Measurements from ENCODE around the gene FBLN1. TPM values are rescaled to one million over a fixed set of nuclear protein-coding genes. Genes with fewer than 3 reads are reported as not detected.
A peak's percentile ranks its signal among the peaks of the same experiment; 100 is the strongest.
"Not testable (repeated sequence)": the region's sequence is repeated elsewhere in the genome, so short reads cannot be mapped to it uniquely, and the experiment has no call there.

Gene FBLN1
- total RNA-seq, 1 donor from 2014 or later, result 238 TPM

DNA sequence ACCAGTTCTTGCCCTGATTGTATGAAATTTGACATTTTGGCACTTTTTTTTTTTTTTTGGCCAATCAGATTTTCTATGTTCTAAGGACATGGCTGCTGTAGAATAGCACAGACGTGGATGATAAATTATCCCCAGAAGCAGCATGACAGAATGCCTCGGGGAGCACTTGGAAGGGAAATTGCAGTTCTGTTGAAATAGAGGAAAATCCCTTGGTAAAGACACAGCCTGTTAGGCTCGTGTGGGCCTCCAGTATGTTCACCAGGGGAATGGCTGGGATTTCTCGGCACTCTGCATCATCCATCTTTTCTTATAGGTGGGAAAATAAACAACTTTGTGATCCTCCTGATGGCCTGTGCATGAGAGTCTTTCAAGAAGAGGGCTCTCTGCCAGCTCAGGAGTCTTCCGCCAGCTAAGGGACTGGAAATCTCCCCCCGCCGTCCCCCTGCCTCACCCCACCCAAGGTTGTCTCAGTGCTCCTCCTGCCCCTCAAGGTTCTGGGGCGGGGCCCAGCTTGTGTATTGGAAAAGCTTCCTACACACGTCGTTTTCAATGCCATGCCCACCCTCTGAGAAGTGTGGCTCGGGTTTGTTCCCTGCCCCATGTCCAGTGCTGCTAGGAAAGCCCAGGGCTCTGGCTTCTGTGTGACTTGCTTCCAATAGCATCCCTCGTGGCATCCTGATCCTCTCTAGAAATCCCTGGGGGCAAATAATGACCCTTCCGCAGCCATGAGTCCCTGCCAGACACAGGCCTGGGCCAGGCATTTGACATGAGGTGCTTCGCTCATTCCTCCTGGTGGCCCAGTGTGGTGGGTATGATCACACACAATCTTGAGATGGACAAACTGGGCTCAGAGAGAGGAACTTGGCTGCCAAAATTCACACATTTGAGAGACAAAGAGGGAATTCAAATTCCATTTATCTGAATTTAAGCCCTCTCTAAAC, 98.4 kb downstream of the FBLN1 start:
- Mint-ChIP-seq H3K27ac (ENCODE audit: unreplicated experiment) (no peak overlapping the region), H3K4me1 (ENCODE audit: unreplicated experiment) (peaks cover 7% of the 10 kb centered on the region), H3K36me3 (ENCODE audit: low read depth, unreplicated experiment) (peaks cover 4% of the 10 kb centered on the region), H3K27me3 (ENCODE audit: unreplicated experiment) (peaks cover 7% of the 10 kb centered on the region), H3K4me3 (ENCODE audit: unreplicated experiment) (no peak overlapping the region), H3K9me3 (ENCODE audit: unreplicated experiment) (no peaks in the 10 kb centered on the region)
- no peak for DNase-seq (ENCODE audit: low spot score)
- TF ChIP-seq, protein P1, sequence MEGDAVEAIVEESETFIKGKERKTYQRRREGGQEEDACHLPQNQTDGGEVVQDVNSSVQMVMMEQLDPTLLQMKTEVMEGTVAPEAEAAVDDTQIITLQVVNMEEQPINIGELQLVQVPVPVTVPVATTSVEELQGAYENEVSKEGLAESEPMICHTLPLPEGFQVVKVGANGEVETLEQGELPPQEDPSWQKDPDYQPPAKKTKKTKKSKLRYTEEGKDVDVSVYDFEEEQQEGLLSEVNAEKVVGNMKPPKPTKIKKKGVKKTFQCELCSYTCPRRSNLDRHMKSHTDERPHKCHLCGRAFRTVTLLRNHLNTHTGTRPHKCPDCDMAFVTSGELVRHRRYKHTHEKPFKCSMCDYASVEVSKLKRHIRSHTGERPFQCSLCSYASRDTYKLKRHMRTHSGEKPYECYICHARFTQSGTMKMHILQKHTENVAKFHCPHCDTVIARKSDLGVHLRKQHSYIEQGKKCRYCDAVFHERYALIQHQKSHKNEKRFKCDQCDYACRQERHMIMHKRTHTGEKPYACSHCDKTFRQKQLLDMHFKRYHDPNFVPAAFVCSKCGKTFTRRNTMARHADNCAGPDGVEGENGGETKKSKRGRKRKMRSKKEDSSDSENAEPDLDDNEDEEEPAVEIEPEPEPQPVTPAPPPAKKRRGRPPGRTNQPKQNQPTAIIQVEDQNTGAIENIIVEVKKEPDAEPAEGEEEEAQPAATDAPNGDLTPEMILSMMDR (IDR thresholded peaks at IDR 0.05; ENCODE audit: unreplicated experiment), result no peak

DNA sequence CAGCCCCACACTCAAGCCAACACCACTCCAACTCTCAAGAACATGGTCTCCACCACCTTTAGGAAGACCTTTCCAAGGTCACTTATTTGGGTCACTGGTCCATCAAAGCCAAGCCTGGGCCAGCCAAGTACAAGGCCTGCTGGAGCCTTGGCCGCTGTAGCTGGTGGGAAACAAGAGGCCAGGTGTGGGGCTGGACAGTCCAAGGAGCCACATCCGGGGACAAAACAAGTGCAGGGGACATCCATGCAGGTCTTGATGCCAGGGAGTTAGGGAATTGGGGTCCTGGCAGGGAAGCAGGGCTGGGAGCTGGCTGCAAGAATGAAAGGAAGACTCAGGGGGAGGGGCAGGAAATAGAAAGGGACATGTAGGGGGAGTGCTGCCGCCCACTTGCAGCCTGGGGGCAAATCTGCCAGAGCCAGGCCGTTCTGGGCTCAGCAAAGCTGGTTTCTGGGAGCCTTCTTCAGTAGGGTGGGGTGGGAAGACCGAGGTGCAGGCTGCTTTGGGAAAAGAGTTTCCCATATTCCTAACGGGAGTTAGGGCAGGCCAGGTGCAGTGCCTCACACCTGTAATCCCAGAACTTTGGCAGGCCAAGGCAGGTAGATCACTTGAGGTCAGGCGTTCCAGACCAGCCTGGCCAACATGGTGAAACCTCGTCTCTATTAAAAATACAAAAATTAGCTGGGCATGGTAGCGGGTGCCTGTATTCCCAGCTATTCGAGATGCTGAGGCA, 99.5 kb downstream of the FBLN1 start:
- no peak overlapping the region for H3K4me3 Mint-ChIP-seq (ENCODE audit: unreplicated experiment)
- H3K36me3 Mint-ChIP-seq (ENCODE audit: low read depth, unreplicated experiment), result peaks cover 4% of the 10 kb centered on the region
- TF ChIP-seq, protein P1 (IDR thresholded peaks at IDR 0.05; ENCODE audit: unreplicated experiment), result no peak
- H3K9me3 Mint-ChIP-seq (ENCODE audit: unreplicated experiment), result no peaks in the 10 kb centered on the region
- H3K27me3 Mint-ChIP-seq (ENCODE audit: unreplicated experiment), result peaks cover 7% of the 10 kb centered on the region
- H3K27ac Mint-ChIP-seq (ENCODE audit: unreplicated experiment), result peak overlapping the region; percentile 57
- DNase-seq (ENCODE audit: low spot score), result no peak
- peaks cover 17% of the 10 kb centered on the region for H3K4me1 Mint-ChIP-seq (ENCODE audit: unreplicated experiment)

DNA sequence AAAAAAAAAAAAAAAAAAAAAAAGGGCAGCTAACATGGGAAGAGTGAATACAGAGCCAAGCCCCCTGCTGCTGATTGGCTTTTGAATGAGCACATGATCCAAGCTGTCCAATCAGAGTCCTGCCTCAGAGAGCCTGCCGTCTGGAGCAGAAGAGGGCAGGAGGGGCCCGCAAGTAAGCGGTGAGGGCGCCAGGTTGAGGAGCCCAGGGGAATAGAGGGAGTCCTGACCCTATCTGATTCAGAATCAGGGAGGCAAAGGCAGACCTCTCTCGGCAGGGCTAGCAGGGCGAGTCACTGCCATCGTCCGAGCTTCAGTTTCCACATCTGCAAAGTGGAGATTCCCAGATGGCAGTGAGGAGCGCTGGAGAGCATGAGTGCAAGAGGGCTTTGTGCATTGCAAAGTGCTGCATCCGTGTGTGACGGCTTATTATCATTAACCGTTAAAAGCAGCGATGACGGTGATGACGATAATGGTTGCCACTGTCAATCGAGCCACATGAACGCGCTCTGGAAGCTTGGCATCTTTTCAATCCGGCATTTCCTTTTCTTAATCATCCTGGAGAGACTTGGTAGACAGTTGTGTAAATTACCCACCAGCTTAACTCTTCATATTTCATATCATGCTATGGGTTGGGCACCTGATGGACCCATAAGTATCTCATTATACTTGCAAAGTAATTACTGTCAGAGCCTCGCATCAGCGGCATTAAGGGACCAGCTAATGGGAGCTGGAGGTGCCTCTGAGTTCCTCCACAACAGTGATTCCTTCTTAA, 100.3 kb downstream of the FBLN1 start:
- no peaks in the 10 kb centered on the region for H3K9me3 Mint-ChIP-seq (ENCODE audit: unreplicated experiment)
- no peak overlapping the region for H3K4me3 Mint-ChIP-seq (ENCODE audit: unreplicated experiment)

DNA sequence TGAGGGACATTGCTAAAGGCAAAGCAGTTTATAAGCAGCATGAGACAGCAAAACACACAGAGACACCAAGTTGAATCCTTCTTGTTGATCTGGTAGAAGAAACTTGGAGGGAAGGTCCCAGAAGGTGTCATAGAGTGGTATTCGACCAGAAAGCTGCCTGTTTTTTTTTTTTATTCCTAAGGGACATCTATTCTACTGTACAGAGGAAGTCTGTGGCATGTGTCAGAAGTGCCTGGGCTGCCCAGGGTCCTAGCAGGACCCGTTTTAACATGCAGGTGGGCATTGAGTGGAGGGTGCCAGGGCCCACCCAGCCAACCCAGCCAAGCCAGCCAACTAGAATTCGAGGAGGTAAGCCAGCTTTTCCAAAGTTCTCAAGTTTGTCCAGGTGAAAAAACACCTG, 100.9 kb downstream of the FBLN1 start:
- peaks cover 4% of the 10 kb centered on the region for H3K36me3 Mint-ChIP-seq (ENCODE audit: low read depth, unreplicated experiment)
- TF ChIP-seq, protein P1 (IDR thresholded peaks at IDR 0.05; ENCODE audit: unreplicated experiment), result no peak
- no peak for DNase-seq (ENCODE audit: low spot score)
- H3K27ac Mint-ChIP-seq (ENCODE audit: unreplicated experiment), result no peak overlapping the region
- no peak overlapping the region for H3K4me3 Mint-ChIP-seq (ENCODE audit: unreplicated experiment)
- H3K4me1 Mint-ChIP-seq (ENCODE audit: unreplicated experiment), result peaks cover 19% of the 10 kb centered on the region
- no peaks in the 10 kb centered on the region for H3K9me3 Mint-ChIP-seq (ENCODE audit: unreplicated experiment)
- peaks cover 7% of the 10 kb centered on the region for H3K27me3 Mint-ChIP-seq (ENCODE audit: unreplicated experiment)

More for the DNA sequence above, 100.3 kb downstream of the FBLN1 start:
- Mint-ChIP-seq H3K27me3 (ENCODE audit: unreplicated experiment) (peaks cover 7% of the 10 kb centered on the region), H3K27ac (ENCODE audit: unreplicated experiment) (no peak overlapping the region), H3K36me3 (ENCODE audit: low read depth, unreplicated experiment) (peaks cover 4% of the 10 kb centered on the region), H3K4me1 (ENCODE audit: unreplicated experiment) (peaks cover 17% of the 10 kb centered on the region)
- TF ChIP-seq, protein P1 (IDR thresholded peaks at IDR 0.05; ENCODE audit: unreplicated experiment), result no peak
- no peak for DNase-seq (ENCODE audit: low spot score)

DNA sequence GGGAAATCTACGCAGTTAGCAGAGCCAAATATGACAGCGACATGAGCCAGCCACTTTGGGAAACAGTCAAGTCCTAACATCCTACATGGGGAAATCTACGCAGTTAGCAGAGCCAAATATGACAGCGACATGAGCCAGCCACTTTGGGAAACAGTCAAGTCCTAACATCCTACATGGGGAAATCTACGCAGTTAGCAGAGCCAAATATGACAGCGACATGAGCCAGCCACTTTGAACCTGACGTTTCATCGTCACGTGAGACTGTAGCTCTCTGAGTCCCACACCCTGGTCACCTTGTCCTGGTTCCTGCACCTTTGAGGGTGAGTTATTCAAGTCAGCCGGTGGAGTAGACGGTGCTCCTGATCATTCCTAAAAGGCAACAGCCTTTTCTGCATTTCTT, 105.4 kb downstream of the FBLN1 start:
- not testable (repeated sequence) for H3K36me3 Mint-ChIP-seq (ENCODE audit: low read depth, unreplicated experiment); H3K9me3 Mint-ChIP-seq (ENCODE audit: unreplicated experiment); H3K27ac Mint-ChIP-seq (ENCODE audit: unreplicated experiment); H3K27me3 Mint-ChIP-seq (ENCODE audit: unreplicated experiment); H3K4me3 Mint-ChIP-seq (ENCODE audit: unreplicated experiment); DNase-seq (ENCODE audit: low spot score)
- peaks cover 16% of the 10 kb centered on the region for H3K4me1 Mint-ChIP-seq (ENCODE audit: unreplicated experiment)

Data from endothelial cell (in vitro differentiated cells).